H9 (cell line): Measurements from ENCODE around the gene EIF5A2. TPM values are rescaled to one million over a fixed set of nuclear protein-coding genes. Genes with fewer than 3 reads are reported as not detected.
"Not testable (repeated sequence)": the region's sequence is repeated elsewhere in the genome, so short reads cannot be mapped to it uniquely, and the experiment has no call there.

Source experiments
- DNase-seq: peaks from one replicate; pipeline ENCODE4 v3.0.0-alpha.2; 2017
- H2AFZ ChIP-seq: one replicate; pipeline ENCODE4 v1.6.1; 2013; ENCODE audit warnings: mild to moderate bottlenecking, low read length, control low read depth, moderate library complexity
- H2AK5ac ChIP-seq: 2 replicates; pipeline ENCODE4 v1.6.1; 2013; ENCODE audit warnings: low read length, control low read depth, mixed read lengths; ENCODE audit not compliant: insufficient read length
- H2BK120ac ChIP-seq: one replicate; pipeline ENCODE4 v1.6.1; 2013; ENCODE audit warnings: low read depth, mild to moderate bottlenecking, low read length, control low read depth, inconsistent platforms; ENCODE audit not compliant: poor library complexity, severe bottlenecking
- H2BK12ac ChIP-seq: 2 replicates; pipeline ENCODE4 v1.6.1; 2013; ENCODE audit warnings: low read length, control low read depth, mixed read lengths, low read depth; ENCODE audit not compliant: insufficient read length
- H2BK15ac ChIP-seq: 2 replicates; pipeline ENCODE4 v1.6.1; 2013; ENCODE audit warnings: low read depth, low read length, control low read depth
- H2BK20ac ChIP-seq: one replicate; pipeline ENCODE4 v1.6.1; 2013; ENCODE audit warnings: low read depth, mild to moderate bottlenecking, low read length, control low read depth, inconsistent platforms; ENCODE audit not compliant: poor library complexity, severe bottlenecking
- H2BK5ac ChIP-seq: 2 replicates; pipeline ENCODE4 v1.6.1; 2013; ENCODE audit warnings: low read length, control low read depth, mixed read lengths; ENCODE audit not compliant: insufficient read length
- H3K14ac ChIP-seq: 2 replicates; pipeline ENCODE4 v1.6.1; 2013; ENCODE audit warnings: low read length, control low read depth; ENCODE audit not compliant: insufficient read depth
- H3K18ac ChIP-seq: 2 replicates; pipeline ENCODE4 v1.6.1; 2013; ENCODE audit warnings: low read depth, mild to moderate bottlenecking, mixed read lengths, low read length, control low read depth; ENCODE audit not compliant: insufficient read length
- H3K23ac ChIP-seq: 2 replicates; pipeline ENCODE4 v1.6.1; 2013; ENCODE audit warnings: low read length, control low read depth, mixed read lengths, low read depth; ENCODE audit not compliant: insufficient read length
- H3K23me2 ChIP-seq: 2 replicates; pipeline ENCODE4 v1.6.1; 2013; ENCODE audit warnings: low read depth, mild to moderate bottlenecking, mixed read lengths, low read length, control low read depth; ENCODE audit not compliant: insufficient read length, poor library complexity, severe bottlenecking
- H3K27ac ChIP-seq: 2 replicates; pipeline ENCODE4 v1.5.1; 2013; ENCODE audit warnings: low read length, control low read depth, mixed read lengths, low read depth; ENCODE audit not compliant: insufficient read length
- H3K27me3 ChIP-seq: 2 replicates; pipeline ENCODE4 v1.6.1; 2013; ENCODE audit warnings: low read length, control low read depth, inconsistent platforms; ENCODE audit not compliant: insufficient read depth
- H3K4ac ChIP-seq: 2 replicates; pipeline ENCODE4 v1.6.1; 2013; ENCODE audit warnings: low read depth, mild to moderate bottlenecking, control low read depth, inconsistent platforms, low read length, moderate library complexity
- H3K4me1 ChIP-seq: 2 replicates; pipeline ENCODE4 v1.6.1; 2013; ENCODE audit warnings: low read length, control low read depth, inconsistent platforms; ENCODE audit not compliant: insufficient read depth
- H3K4me2 ChIP-seq: 2 replicates; pipeline ENCODE4 v1.6.1; 2013; ENCODE audit warnings: low read length, control low read depth, mixed read lengths; ENCODE audit not compliant: insufficient read length, insufficient read depth
- H3K56ac ChIP-seq: 2 replicates; pipeline ENCODE4 v1.6.1; 2013; ENCODE audit warnings: low read depth, mild to moderate bottlenecking, mixed read lengths, low read length, control low read depth; ENCODE audit not compliant: insufficient read length
- H3K79me1 ChIP-seq: 2 replicates; pipeline ENCODE4 v1.6.1; 2013; ENCODE audit warnings: low read depth, mild to moderate bottlenecking, moderate library complexity, low read length, control low read depth, inconsistent platforms; ENCODE audit not compliant: insufficient read depth, poor library complexity, severe bottlenecking
- H3K79me2 ChIP-seq: 2 replicates; pipeline ENCODE4 v1.6.1; 2013; ENCODE audit warnings: low read length, control low read depth, inconsistent platforms; ENCODE audit not compliant: insufficient read depth
- H3K9ac ChIP-seq: 2 replicates; pipeline ENCODE4 v1.6.1; 2013; ENCODE audit warnings: low read length, control low read depth, mixed read lengths; ENCODE audit not compliant: insufficient read length; ENCODE audit errors: extremely low read depth
- H3K9me3 ChIP-seq: one replicate; pipeline ENCODE4 v1.6.1; 2013; ENCODE audit warnings: low read depth, low read length, inconsistent platforms; ENCODE audit not compliant: control insufficient read depth
- H3T11ph ChIP-seq: one replicate; pipeline ENCODE4 v1.6.1; 2013; ENCODE audit warnings: mild to moderate bottlenecking, low read length, control low read depth, inconsistent platforms
- H4K20me1 ChIP-seq: one replicate; pipeline ENCODE4 v1.6.1; 2013; ENCODE audit not compliant: control insufficient read depth, insufficient read length, insufficient read depth
- H4K5ac ChIP-seq: 2 replicates; pipeline ENCODE4 v1.6.1; 2013; ENCODE audit warnings: low read depth, mild to moderate bottlenecking, mixed read lengths, low read length, control low read depth; ENCODE audit not compliant: insufficient read length
- H4K8ac ChIP-seq: replicated peaks from 2 replicates; pipeline ENCODE4 v1.6.1; 2013; ENCODE audit warnings: low read length, control low read depth, mixed read lengths, low read depth; ENCODE audit not compliant: insufficient read length
- H4K91ac ChIP-seq: 2 replicates; pipeline ENCODE4 v1.6.1; 2013; ENCODE audit warnings: low read depth, mild to moderate bottlenecking, moderate library complexity, mixed read lengths, low read length, control low read depth; ENCODE audit not compliant: insufficient read length
- H3K27ac Mint-ChIP-seq, 3 experiments: 2 replicates in 2 of 3; 3 replicates in 1 of 3; pipeline ENCODE4 v1.8.0; 2020 to 2021; ENCODE audit warnings: mixed read lengths in 3 of 3, mild to moderate bottlenecking in 1 of 3, moderate library complexity in 1 of 3
- H3K27me3 Mint-ChIP-seq: 2 replicates; pipeline ENCODE4 v1.8.0; 2021; ENCODE audit warnings: low read depth, mild to moderate bottlenecking, moderate library complexity, mixed read lengths
- H3K36me3 Mint-ChIP-seq, 3 experiments: 2 replicates in 2 of 3; 3 replicates in 1 of 3; pipeline ENCODE4 v1.8.0; 2020 to 2021; ENCODE audit warnings: low read depth in 3 of 3, mixed read lengths in 3 of 3; ENCODE audit not compliant: insufficient read depth in 1 of 3
- H3K4me1 Mint-ChIP-seq, 2 experiments: 2 replicates each; pipeline ENCODE4 v1.8.0; 2020; ENCODE audit warnings: mixed read lengths in 2 of 2
- H3K4me3 Mint-ChIP-seq, 2 experiments: 2 replicates in 1 of 2; 3 replicates in 1 of 2; pipeline ENCODE4 v1.8.0; 2020 to 2021; ENCODE audit warnings: mild to moderate bottlenecking in 2 of 2, mixed read lengths in 2 of 2, moderate library complexity in 1 of 2
- H3K9me3 Mint-ChIP-seq, 2 experiments: 2 replicates in 1 of 2; 3 replicates in 1 of 2; pipeline ENCODE4 v1.8.0; 2020; ENCODE audit warnings: mild to moderate bottlenecking in 2 of 2, mixed read lengths in 2 of 2, moderate library complexity in 1 of 2
- CTCF ChIP-seq: fragments of 200-600 bp; sonication (generic); conservative IDR thresholded peaks from 3 replicates; pipeline ENCODE4 v1.8.0; 2021; ENCODE audit warnings: antibody characterized with exemption, mild to moderate bottlenecking
- WGBS: extraction: QIAGEN DNeasy Blood & Tissue Kit; methylation state at CpG from one replicate; pipeline ENCODE4 v1.1.7; 2013; ENCODE audit warnings: missing lambda C conversion rate, low lambda C conversion rate, mixed read lengths; ENCODE audit not compliant: insufficient read length; ENCODE audit errors: extremely low coverage; 5-methylcytosine and 5-hydroxymethylcytosine counted together
- total RNA-seq: library from RNA; stranded (reverse); gene quantifications from 2 replicates; pipeline ENCODE4 v1.2.1, GENCODE V29; 2021

The EIF5A2 gene
- total RNA-seq, 1 experiment from 2014 or later = 7.7 TPM

DNA sequence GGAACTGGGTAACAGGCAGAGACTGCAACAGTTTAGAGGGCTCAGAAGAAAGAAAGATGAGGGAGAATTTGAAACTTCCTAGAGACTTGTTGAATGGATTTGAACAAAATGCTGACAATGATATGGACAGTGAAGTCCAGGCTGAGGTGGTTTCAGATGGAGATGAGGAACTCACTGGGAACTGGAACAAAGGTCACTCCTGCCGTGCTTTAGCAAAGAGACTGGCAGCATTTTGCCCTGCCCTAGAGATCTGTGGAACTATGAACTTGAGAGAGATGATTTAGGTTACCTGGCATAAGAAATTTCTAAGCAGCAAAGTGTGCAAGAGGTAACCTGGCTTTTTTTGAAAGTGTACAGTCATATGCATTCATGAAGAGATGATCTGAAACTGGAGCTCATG is 11.7 kb downstream of the EIF5A2 start:
- no peak for DNase-seq
- H2BK5ac ChIP-seq = no peak overlapping the region
- no peaks in the 10 kb centered on the region for H3K23me2 ChIP-seq
- no peaks in the 10 kb centered on the region for H4K20me1 ChIP-seq
- no peak overlapping the region for H4K91ac ChIP-seq
- H2AFZ ChIP-seq = no peak overlapping the region
- no CpG with 5 or more reads among the region's 1 CpG for WGBS
- H3K56ac ChIP-seq = no peak overlapping the region
- H3K27me3 ChIP-seq = no peaks in the 10 kb centered on the region
- no peak overlapping the region for H3K14ac ChIP-seq
- H4K5ac ChIP-seq = no peak overlapping the region
- H3K4me2 ChIP-seq = no peak overlapping the region
- H4K8ac ChIP-seq = no peak overlapping the region
- no peak overlapping the region for H3K4me3 Mint-ChIP-seq
- H3K4me1 Mint-ChIP-seq = no peaks in the 10 kb centered on the region
- no peaks in the 10 kb centered on the region for H3K79me2 ChIP-seq
- peaks cover 17 to 21% of the 10 kb centered on the region in 2 experiments for H3K9me3 Mint-ChIP-seq
- no peak overlapping the region for H3K27ac ChIP-seq
- no peaks in the 10 kb centered on the region for H3K4me1 ChIP-seq
- H3K27ac Mint-ChIP-seq = no peak overlapping the region
- no peaks in the 10 kb centered on the region; the same call in 1 of the 2 replicates for H3K27me3 Mint-ChIP-seq
- peaks cover 24% of the 10 kb centered on the region in 3 experiments for H3K36me3 Mint-ChIP-seq
- H2AK5ac ChIP-seq = no peak overlapping the region
- H3K9me3 ChIP-seq = no peaks in the 10 kb centered on the region
- H2BK15ac ChIP-seq = no peak overlapping the region
- no peak overlapping the region for H3K9ac ChIP-seq
- H3T11ph ChIP-seq = no peak overlapping the region
- no peak overlapping the region for H2BK120ac ChIP-seq
- no peak overlapping the region for H3K4ac ChIP-seq
- H3K23ac ChIP-seq = no peak overlapping the region
- no peak overlapping the region for H2BK12ac ChIP-seq
- TF ChIP-seq CTCF = no peak
- no peak overlapping the region for H2BK20ac ChIP-seq
- no peaks in the 10 kb centered on the region for H3K79me1 ChIP-seq
- no peak overlapping the region for H3K18ac ChIP-seq

- not testable (repeated sequence) for H4K20me1 ChIP-seq, H2AFZ ChIP-seq, H3K79me2 ChIP-seq, H3K18ac ChIP-seq, H3K4me1 Mint-ChIP-seq, H3K27ac Mint-ChIP-seq, H4K5ac ChIP-seq, H3K27me3 ChIP-seq, H3K14ac ChIP-seq, H3K9me3 ChIP-seq, H4K91ac ChIP-seq, DNase-seq, H2AK5ac ChIP-seq, H4K8ac ChIP-seq, H2BK5ac ChIP-seq, H2BK120ac ChIP-seq, H2BK12ac ChIP-seq, H3K4me1 ChIP-seq, H3K4me3 Mint-ChIP-seq, H3K9ac ChIP-seq, H3T11ph ChIP-seq, H3K4ac ChIP-seq, H3K23ac ChIP-seq, H3K56ac ChIP-seq, H3K23me2 ChIP-seq, H2BK20ac ChIP-seq, H2BK15ac ChIP-seq, H3K4me2 ChIP-seq, H3K27ac ChIP-seq, H3K27me3 Mint-ChIP-seq, H3K79me1 ChIP-seq
- H3K36me3 Mint-ChIP-seq = peaks cover 24% of the 10 kb centered on the region in 3 experiments
- WGBS = no CpG with 5 or more reads among the region's 6 CpGs
- H3K9me3 Mint-ChIP-seq = peaks cover 17 to 21% of the 10 kb centered on the region in 2 experiments
Observed at GRCh38 chr3:170896333-170896732, 12.1 kb downstream of the EIF5A2 start.
